SIG-M5 treated with dmso at 0.1 percent for 504 hours (cell line): Measurements from ENCODE around the gene ESRRG.

Experiments
- DNase-seq: peaks from one replicate; lab custom pipeline; 2025; ENCODE audit not compliant: unreplicated experiment; lab: John Stamatoyannopoulos, UW

The ESRRG gene

GRCh38 chr1:216523043-216523442, 200.2 kb downstream of the ESRRG start:
- DNase-seq = no peak

- DNase-seq = no peak
Observed at GRCh38 chr1:216521477-216521876, 201.8 kb downstream of the ESRRG start.

GRCh38 chr1:216518844-216519627, 204.2 kb downstream of the ESRRG start:
- no peak for DNase-seq

- DNase-seq = no peak
Observed at GRCh38 chr1:216502528-216503162, 220.6 kb downstream of the ESRRG start.

DNA sequence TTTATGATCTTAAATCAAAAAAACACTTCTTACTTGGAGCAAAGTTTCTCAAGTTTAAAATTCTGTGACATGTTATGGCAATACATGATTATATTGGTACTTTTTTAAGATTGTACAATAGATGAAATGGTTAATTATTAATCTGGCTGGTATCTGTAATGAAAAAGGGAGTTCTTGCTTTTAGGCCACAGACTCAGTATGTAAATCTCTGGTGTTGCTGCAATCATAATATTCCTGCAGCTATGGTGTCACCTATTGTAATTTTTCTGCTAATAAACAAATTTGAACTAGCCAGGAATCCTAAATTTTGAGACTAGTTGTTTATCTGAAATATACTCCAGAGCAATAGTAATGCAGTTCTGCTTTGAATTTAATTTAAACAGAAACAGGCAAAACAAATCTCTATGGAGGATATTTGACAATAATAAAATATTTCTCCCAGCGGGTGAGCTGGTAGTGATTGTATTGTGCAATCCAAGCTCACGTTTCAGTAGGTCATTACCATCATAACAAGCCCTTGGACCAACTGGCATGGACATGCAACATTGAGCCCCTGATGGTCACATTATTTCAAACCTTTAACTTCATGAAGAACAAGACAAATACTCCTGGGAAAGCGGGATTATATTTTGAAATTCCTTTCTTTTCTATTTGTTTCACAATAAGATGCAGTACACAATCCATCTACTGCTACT, 222.8 kb downstream of the ESRRG start:
- DNase-seq = no peak

DNA sequence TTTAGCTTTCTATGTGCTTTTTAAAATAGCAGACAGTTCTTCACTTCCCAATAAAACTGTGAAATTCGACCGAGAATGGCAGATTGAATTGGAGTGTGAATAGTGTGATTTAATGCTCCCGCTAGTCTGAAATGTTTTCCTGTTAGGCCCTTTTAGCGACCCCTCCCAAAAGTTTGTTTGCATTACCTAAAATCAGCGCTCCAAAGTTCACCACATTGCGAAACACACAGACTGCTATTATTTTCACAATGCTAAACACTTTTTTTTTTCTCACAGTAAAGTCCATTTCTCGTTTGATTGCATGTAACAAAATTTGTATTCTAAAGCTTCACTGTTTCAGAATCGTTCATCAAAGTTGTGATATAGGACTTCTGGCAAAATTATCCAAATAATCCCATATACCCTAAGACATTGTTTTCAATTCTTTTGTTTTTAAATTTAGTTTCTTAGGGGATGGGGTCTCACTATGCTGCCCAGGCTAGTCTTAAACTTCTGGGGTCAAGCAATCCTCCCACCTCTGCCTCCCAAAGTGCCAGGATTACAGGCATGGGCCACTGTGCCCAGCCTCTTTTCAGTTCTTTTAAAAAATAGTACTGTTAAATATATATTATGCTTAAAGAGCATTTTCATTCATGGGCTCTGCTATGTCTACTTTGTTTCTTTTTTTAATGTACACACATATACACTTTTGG, 223.5 kb downstream of the ESRRG start:
- DNase-seq = no peak

GRCh38 chr1:216498277-216498676, 225.0 kb downstream of the ESRRG start:
- DNase-seq = no peak

DNA sequence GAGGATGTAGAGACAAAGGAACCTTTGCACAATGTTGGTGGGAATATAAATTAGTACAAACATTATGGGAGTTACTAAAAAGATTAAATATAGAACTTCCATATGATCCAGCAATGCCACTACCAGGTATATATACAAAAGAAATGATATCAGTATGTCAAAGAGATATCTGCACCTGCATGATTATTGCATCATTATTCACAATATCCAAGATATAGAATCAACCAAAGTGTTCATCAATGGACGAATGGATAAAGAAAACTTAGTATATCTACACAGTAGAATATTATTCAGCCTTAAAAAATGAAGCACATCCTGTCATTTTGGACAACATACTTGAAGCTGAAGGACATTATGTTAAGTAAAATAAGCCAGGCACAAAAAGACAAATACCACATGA, 238.2 kb downstream of the ESRRG start:
- no peak for DNase-seq

GRCh38 chr1:216483672-216484401, 239.4 kb downstream of the ESRRG start:
- no peak for DNase-seq

DNA sequence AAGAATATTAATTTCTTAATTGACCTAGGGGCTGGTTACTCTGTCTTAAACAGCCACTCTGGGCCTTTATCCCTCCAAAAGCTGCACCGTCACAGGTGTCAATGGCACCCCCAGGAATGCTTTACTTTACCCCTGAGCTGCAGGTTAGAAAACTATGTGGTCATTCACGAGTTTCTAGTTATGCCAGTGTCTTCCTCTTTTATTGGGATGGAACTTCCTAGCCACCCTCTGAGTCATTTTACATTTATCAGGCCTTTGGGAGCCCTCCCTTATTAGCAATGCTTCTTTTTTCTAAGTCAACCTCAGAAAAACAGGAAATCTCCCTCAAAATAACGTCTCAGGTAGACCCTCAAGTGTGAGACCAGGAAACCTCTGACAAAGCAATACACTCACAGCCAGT, 240.6 kb downstream of the ESRRG start:
- no peak for DNase-seq

DNA sequence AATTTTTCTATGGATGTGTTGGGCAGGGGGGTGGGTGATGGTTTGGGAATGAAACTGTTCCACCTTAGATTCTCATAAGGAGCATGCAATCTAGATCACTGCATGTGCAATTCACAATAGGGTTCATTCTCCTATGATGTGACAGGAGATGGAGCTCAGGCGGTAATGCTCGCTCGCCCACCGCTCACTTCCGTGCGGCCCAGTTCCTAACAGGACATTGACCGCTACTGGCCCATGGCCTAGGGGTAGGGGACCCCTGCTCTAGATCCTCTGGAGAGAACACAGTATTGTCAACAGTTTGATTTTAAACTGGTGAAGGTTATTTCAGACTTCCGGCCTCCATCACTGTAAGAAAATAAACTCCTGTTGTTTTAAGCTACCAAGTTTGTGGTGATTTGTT, 245.0 kb downstream of the ESRRG start:
- no peak for DNase-seq

DNA sequence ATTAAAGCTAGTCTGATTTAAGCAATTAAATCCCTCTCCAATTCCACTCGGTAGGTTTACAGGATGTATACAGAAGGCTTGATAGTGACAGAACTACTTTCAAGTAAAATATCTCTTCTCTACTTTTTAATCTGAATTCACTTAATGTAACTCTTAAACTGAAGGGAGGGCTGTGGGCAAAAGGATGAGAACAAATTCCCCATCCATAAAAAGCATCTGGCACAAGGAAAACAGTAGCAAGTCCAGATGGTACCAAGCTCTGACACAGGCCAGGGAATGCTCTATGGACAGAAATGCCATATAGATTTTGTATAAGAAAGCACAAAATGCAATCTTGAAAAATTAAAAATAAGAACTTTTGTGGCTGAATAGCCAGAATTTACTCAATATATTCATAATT, 246.9 kb downstream of the ESRRG start:
- no peak for DNase-seq

DNA sequence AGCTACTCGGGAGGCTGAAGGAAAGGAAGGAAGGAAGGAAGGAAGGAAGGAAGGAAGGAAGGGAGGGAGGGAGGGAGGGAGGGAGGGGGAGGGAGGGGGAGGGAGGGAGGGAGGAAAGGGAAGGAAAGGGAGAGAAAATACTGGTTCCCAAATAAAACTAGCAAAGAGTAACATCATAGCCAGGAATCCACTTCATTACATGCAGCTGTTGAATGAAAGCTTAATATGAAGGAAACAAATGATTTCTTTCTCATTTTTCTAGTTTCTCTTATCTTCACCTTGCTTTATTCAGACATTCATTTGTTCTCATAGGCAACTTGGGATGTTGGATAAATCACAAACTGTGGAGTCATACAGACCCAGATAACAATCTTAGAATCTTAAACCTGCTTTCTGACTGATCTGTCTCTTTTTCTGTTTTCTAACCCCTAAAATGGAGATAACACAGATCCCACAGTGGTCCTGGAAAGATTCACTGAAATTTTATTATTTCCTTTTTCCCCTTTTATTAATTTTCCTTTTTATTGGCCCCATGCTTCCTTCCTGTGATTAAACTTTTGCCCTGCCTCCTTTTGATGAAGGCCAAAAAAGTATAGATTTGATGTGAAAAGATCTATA, 247.5 kb downstream of the ESRRG start:
- DNase-seq = no peak

GRCh38 chr1:216466162-216466801, 256.9 kb downstream of the ESRRG start:
- no peak for DNase-seq

DNA sequence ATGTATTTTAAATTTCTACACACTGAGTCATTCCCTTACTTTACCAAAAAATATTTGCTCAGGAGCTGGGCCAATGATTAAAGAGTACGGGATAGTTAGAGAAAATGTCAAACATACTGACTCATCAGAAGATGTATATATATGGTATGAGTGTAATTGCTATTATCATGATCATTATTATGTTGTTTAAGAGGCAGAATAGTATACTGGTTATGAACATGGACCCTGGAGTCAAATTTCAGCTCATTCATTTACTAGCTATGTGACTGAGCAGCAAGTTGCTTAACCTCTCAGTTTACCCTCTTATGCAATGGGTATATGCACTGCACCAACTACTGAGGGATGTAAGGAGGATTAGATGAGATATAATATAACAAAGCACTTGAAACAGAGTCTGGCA, 258.7 kb downstream of the ESRRG start:
- peak; percentile 24 for DNase-seq

- no peak for DNase-seq
Observed at GRCh38 chr1:216462066-216462775, 261.0 kb downstream of the ESRRG start.

DNA sequence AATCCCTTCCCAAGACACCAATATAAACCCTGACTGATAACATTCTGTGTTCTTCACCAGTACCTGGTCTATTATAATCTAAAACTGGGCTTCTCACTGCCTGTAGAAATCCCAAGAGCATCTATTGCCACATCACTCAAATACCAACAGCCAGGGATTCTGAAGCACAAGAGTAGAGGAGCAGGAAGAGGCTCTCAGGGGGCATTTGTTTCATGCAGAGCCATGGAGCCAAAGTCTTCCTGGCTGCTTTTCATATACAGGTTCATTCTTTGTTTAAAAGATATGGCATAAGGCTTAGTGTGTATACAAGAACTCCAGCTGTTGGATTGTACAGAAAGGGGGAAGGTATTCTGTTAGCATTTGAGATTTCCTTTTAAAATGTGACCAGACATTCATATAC, 261.8 kb downstream of the ESRRG start:
- no peak for DNase-seq

- no peak for DNase-seq
Observed at GRCh38 chr1:216459651-216460207, 263.5 kb downstream of the ESRRG start.

- no peak for DNase-seq
Observed at GRCh38 chr1:216458812-216459211, 264.4 kb downstream of the ESRRG start.
